NCI-H2196 treated with DMSO at 0.1 percent for 48 hours (cell line): ENCODE results near the gene EMD.
"Not testable (repeated sequence)": the region's sequence is repeated elsewhere in the genome, so short reads cannot be mapped to it uniquely, and the experiment has no call there.

Experiments used
- DNase-seq: peaks from one replicate; lab custom pipeline; 2025; ENCODE audit not compliant: unreplicated experiment; lab: John Stamatoyannopoulos, UW

The EMD gene

DNA sequence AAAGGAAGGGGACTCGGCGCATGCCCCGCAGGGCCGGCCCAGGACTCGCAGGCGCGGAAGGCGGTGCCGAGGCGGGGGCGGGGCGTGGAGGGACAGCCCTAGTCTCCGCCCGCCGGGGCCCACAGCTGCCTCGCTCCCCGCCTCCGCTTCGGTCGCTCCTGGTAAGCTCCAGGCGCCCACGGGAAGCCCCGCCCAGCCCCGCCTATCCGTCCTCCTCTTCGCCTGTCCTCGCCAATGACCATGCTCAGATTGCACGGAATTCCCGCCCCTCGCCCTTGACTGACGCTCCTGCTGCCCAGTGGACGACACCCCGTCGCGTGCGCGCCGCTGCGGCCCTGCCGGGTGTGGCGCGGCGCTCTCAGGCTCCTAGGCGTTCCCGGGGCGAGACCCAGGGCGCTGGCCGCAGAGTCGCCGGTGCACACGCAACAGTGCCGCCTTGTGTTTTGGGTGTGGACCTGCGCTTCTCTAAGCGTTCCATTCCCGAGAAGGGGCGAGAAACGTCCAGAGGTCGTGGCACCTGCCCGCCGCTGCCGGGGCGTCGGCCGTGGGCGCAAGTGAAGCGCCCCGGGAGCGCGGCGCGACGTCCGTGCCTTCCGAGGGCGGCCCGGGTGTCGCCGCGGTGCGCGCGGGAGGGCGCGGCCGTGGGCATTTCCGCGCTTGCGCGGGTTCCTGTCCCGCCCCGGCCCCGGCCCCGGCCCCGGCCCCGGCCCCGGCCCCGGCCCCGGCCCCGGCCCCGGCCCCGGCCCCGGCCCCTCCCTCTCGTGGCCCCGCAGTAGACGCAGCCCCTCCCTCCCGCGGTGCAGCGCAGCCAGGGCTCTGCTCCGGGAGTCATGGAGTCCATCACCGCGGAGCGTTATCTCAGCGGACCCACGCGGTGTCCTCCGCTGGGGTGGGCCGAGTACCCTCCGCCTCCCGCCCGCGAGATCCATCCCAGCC is 11.0 kb downstream of the EMD start:
- not testable (repeated sequence) for DNase-seq

GRCh38 chrX:154396363-154396762 is 17.3 kb downstream of the EMD start:
- not testable (repeated sequence) for DNase-seq

- DNase-seq: peak; percentile 24
These were observed 18.1 kb downstream of the EMD start for GRCh38 chrX:154396973-154397887.

DNA sequence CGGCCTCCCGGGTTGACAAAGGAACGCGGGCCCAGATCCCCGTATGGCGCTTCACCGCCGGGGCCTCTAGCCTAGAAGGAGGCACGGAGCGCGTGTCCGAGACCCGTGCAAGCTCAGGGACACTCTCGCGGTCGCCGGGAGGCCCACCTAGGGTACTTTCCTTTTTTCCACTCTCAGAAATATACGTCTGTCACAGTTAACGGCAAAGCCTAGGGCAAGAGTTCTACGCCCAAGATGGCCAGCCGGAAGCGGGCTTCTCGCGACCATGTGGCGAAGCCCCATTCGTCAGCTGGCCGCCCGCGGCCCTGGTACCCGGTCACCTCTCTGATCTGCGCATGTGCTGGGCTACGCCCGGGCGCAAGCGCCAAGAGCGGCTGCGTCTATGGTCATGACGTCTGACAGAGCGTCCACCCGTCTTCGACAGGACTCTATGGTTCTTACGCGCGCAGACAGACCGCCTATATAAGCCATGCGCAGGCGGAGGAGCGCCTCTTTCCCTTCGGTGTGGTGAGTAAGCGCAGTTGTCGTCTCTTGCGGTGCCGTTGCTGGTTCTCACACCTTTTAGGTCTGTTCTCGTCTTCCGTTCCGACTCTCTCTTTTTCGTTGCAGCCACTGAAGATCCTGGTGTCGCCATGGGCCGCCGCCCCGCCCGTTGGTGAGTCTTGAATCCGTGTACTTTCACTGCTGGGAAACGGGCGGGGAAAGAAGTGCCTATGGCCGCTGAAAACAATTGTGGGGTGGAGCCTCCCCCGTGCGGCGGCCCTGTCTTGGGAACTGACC is 19.0 kb downstream of the EMD start, which contains the start of gene RPL10:
Gene RPL10, plus strand, starts transcription at position 490 of the 780 bp plus-strand sequence. Its CDS starts 143 bp downstream, at position 633.
- DNase-seq: peak; percentile 79

GRCh38 chrX:154398668-154399526 is 19.8 kb downstream of the EMD start:
- peak; percentile 44 for DNase-seq

- no peak for DNase-seq
These were observed 20.7 kb downstream of the EMD start for GRCh38 chrX:154399527-154400368.

GRCh38 chrX:154400369-154400817 is 21.3 kb downstream of the EMD start:
- DNase-seq: not testable (repeated sequence)

GRCh38 chrX:154401045-154401799 is 22.1 kb downstream of the EMD start:
- no peak for DNase-seq

GRCh38 chrX:154401918-154402621 is 23.0 kb downstream of the EMD start:
- no peak for DNase-seq

DNA sequence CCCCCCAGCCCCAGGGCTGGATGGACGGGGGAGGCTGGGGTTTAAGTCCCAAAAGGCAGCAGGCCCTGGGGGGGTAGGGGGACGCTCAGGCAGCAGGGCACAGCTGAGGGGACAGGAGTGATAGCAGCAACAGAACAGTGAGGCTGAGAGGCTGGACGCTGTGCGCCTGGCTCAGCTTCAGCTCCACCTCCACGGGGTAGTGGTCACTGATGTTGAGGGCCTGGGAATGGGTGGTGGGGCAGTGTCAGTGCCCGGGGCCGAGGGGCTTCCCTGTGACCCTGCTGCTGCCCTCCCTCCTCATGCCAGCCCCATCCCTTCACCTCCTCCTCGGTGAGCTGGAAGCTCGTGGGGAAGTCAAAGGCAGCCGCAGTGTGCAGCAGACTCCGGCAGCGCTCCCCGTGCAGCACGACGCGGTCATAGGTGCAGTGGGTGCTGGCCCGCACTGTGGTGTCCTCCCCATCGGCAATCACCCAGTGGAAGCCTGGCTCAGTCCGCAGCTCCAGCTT is 23.6 kb downstream of the EMD start:
- no peak for DNase-seq

- no peak for DNase-seq
These were observed 24.1 kb downstream of the EMD start for GRCh38 chrX:154403192-154403591.

DNA sequence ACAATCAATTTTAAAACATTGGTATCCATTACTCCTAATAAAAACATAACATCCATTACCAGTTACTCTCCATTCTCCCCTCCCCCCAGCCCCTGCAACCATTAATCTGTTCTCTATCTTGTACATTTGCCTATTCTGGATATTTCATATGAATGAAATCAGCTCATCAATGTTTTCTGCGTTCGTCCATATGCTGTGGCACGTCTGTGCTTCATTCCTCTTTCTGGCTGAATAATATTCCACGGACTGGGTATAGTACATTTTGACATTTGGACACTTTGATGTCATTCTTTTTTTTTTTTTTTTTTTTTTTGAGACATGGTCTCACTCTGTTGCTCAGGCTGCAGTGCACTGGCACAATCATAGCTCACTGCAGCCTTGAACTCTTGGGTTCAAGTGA is 24.8 kb downstream of the EMD start:
- no peak for DNase-seq

GRCh38 chrX:154404625-154405192 is 25.6 kb downstream of the EMD start:
- no peak for DNase-seq

- DNase-seq: no peak
These were observed 29.6 kb downstream of the EMD start for GRCh38 chrX:154408659-154409221.

DNA sequence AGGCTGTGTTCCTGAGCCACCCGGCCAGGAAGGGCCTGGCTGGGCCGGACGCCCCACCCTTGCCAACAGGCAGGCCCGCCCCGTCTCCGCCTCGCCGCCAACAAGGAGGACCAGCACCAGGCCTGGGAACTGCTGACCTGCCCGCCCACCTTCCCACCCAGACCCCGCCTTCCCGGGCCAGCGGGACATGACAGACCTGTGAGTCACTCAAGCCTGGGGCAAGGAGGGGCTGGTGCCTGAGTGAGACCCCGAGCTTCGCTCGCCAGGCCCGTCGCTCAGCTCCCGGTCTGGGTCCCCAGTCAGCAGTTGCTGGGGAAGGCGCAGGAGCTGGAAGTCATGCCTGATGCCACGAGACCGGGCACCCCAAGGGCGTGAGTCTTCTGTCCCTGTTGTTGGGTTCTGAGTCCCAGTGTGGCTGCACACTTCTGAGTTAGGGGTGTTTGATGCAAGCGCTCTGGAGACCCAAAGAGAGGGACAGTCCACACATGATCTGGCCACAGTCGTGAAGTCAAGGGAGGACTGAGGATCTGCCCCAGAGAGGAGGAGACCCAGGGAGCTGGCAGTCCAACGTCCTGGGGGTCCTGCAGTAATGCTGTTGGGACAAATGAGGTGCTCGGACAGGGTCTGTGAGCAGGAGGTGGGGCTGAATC is 30.3 kb downstream of the EMD start, which contains the start of gene DNASE1L1:
Gene DNASE1L1, minus strand, starts transcription at position 33 of the 650 bp plus-strand sequence. CDS start 3,686 bp downstream, outside the sequence.
- DNase-seq: no peak

DNA sequence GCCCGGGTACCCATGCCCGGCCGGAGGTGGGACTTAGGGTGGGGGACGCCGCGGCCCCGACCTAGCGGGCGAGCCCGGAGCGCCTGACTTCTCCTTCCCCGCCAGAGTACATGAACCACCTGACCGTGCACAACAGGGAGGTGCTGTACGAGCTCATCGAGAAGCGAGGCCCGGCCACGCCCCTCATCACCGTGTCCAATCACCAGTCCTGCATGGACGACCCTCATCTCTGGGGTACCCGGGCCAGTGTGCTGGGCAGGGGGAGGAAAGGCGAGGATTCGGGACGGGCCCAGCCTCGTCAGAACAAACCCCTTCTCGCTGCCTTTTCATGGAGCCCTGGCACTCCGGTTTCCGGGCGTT is 32.9 kb downstream of the EMD start:
- peak; percentile 18 for DNase-seq
